ENCODE results near the gene TENT5D. TPM values are rescaled to one million over a fixed set of nuclear protein-coding genes. Genes with fewer than 3 reads are reported as not detected.

The TENT5D gene
- total RNA-seq: not detected in 2 replicates

GRCh38 chrX:80420147-80420546 lies at the start of gene TENT5D:
TSS of gene TENT5D (plus strand) at chrX:80420447. CDS start at chrX:80442540, 22,093 bp downstream.

Data from cardiac ventricle fibroblast (primary cell).